ENCODE data around the gene ZNF598. TPM values are rescaled to one million over a fixed set of nuclear protein-coding genes. Genes with fewer than 3 reads are reported as not detected.

ZNF598 gene
- total RNA-seq, 1 experiment from 2014 or later: 72.4 TPM

GRCh38 chr16:2002406-2003230, 7.0 kb downstream of the ZNF598 start:
- intact Hi-C loops (cut with micrococcal nuclease; ENCODE audit: unreplicated experiment): no loop called here
- no peak overlapping the region for H3K27ac Mint-ChIP-seq (ENCODE audit: unreplicated experiment)
- BruUV-seq (replicated peaks): no TSS peak

GRCh38 chr16:2001456-2002355, 7.9 kb downstream of the ZNF598 start:
- no peak for DNase-seq
- H3K9me3 Mint-ChIP-seq (ENCODE audit: low read depth, unreplicated experiment): no peaks in the 10 kb centered on the region
- TF ChIP-seq CTCF (IDR thresholded peaks at IDR 0.05; ENCODE audit: unreplicated experiment): no peak
- intact Hi-C loops (cut with micrococcal nuclease; ENCODE audit: unreplicated experiment): no loop called here
- H3K27ac Mint-ChIP-seq (ENCODE audit: unreplicated experiment): no peak overlapping the region
- peaks cover 18% of the 10 kb centered on the region for H3K4me1 Mint-ChIP-seq (ENCODE audit: low read depth, unreplicated experiment)
- no peaks in the 10 kb centered on the region for H3K27me3 Mint-ChIP-seq (ENCODE audit: unreplicated experiment)
- no peak overlapping the region for H3K4me3 Mint-ChIP-seq (ENCODE audit: low read depth, unreplicated experiment)
- CTCF ChIA-PET: interaction anchor here (0.6 to 1.5 kb wide), 2 partner anchors 16 to 25 kb away, joined by 3 read pairs; no protein-coding TSS in a partner anchor
- peaks cover 46% of the 10 kb centered on the region for H3K36me3 Mint-ChIP-seq (ENCODE audit: insufficient read depth, unreplicated experiment)
- no TSS peak for BruUV-seq (replicated peaks)

More at GRCh38 chr16:2002406-2003230, 7.0 kb downstream of the ZNF598 start:
- Mint-ChIP-seq H3K27me3 (ENCODE audit: unreplicated experiment) (no peaks in the 10 kb centered on the region), H3K4me1 (ENCODE audit: low read depth, unreplicated experiment) (peaks cover 26% of the 10 kb centered on the region), H3K9me3 (ENCODE audit: low read depth, unreplicated experiment) (no peaks in the 10 kb centered on the region), H3K36me3 (ENCODE audit: insufficient read depth, unreplicated experiment) (peaks cover 41% of the 10 kb centered on the region), H3K4me3 (ENCODE audit: low read depth, unreplicated experiment) (no peak overlapping the region)
- CTCF ChIA-PET: interaction anchor here (0.6 to 2.0 kb wide), 5 partner anchors 10 to 151 kb away, joined by 3 to 7 read pairs (median 4); no protein-coding TSS in a partner anchor
- no peak for TF ChIP-seq CTCF (IDR thresholded peaks at IDR 0.05; ENCODE audit: unreplicated experiment)
- DNase-seq: no peak

GRCh38 chr16:2001035-2001434, 8.6 kb downstream of the ZNF598 start:
- no TSS peak for BruUV-seq (replicated peaks)
- Mint-ChIP-seq H3K27ac (ENCODE audit: unreplicated experiment) (no peak overlapping the region), H3K36me3 (ENCODE audit: insufficient read depth, unreplicated experiment) (peaks cover 51% of the 10 kb centered on the region), H3K9me3 (ENCODE audit: low read depth, unreplicated experiment) (no peaks in the 10 kb centered on the region), H3K4me3 (ENCODE audit: low read depth, unreplicated experiment) (no peak overlapping the region), H3K27me3 (ENCODE audit: unreplicated experiment) (no peaks in the 10 kb centered on the region), H3K4me1 (ENCODE audit: low read depth, unreplicated experiment) (peaks cover 12% of the 10 kb centered on the region)
- no peak for TF ChIP-seq CTCF (IDR thresholded peaks at IDR 0.05; ENCODE audit: unreplicated experiment)
- CTCF ChIA-PET: no interaction called here
- no peak for DNase-seq
- intact Hi-C loops (cut with micrococcal nuclease; ENCODE audit: unreplicated experiment): no loop called here

- Mint-ChIP-seq H3K27ac (ENCODE audit: unreplicated experiment) (no peak overlapping the region), H3K36me3 (ENCODE audit: insufficient read depth, unreplicated experiment) (peaks cover 52% of the 10 kb centered on the region), H3K4me3 (ENCODE audit: low read depth, unreplicated experiment) (no peak overlapping the region), H3K9me3 (ENCODE audit: low read depth, unreplicated experiment) (no peaks in the 10 kb centered on the region), H3K4me1 (ENCODE audit: low read depth, unreplicated experiment) (peaks cover 12% of the 10 kb centered on the region), H3K27me3 (ENCODE audit: unreplicated experiment) (no peaks in the 10 kb centered on the region)
- DNase-seq: no peak
- no peak for TF ChIP-seq CTCF (IDR thresholded peaks at IDR 0.05; ENCODE audit: unreplicated experiment)
- BruUV-seq (replicated peaks): no TSS peak
- CTCF ChIA-PET: interaction anchor here (0.7 kb wide), 1 partner anchor 16 kb away, joined by 3 read pairs; no protein-coding TSS in a partner anchor
- intact Hi-C loops (cut with micrococcal nuclease; ENCODE audit: unreplicated experiment): no loop called here
These were observed 9.6 kb downstream of the ZNF598 start for GRCh38 chr16:1999866-2000514.

All from Calu3 (cell line).